Measurements from ENCODE around the gene KIF1B. TPM values are rescaled to one million over a fixed set of nuclear protein-coding genes. Genes with fewer than 3 reads are reported as not detected.
"Not testable (repeated sequence)": the region's sequence is repeated elsewhere in the genome, so short reads cannot be mapped to it uniquely, and the experiment has no call there.

KIF1B gene
- total RNA-seq, 8 experiments from 2014 or later = 17.4 to 179 (median 157) TPM

- H3K27ac ChIP-seq = no peak overlapping the region
- no peaks in the 10 kb centered on the region for H3K4me1 ChIP-seq (replicated peaks in 1 of 2)
- ATAC-seq (replicated peaks in 6 of 8) = no peak
- WGBS, 10 experiments = 73 to 100% (median 97%) methylated on average over 2 to 4 of the region's 4 CpGs; no CpG with 5 or more reads in 3 of the 10 experiments
- no peak overlapping the region for H3K4me3 ChIP-seq
- in situ Hi-C loops (cut with MboI; ENCODE audit: low pct_unique_long_range_greater_than_20kb in 2 of 9, low sequenced_read_pairs in 9 of 9, unreplicated experiment in 9 of 9) = no loop called here
These were observed 9.8 kb upstream of the KIF1B start for GRCh38 chr1:10200620-10201019.

- in situ Hi-C loops (cut with MboI; ENCODE audit: low pct_unique_long_range_greater_than_20kb in 2 of 9, low sequenced_read_pairs in 9 of 9, unreplicated experiment in 9 of 9) = no loop called here
- peak in 3 of 8 experiments; percentile 23 to 42 (median 27) for ATAC-seq (replicated peaks in 6 of 8)
- 50 to 93% (median 74%) methylated on average over 1 to 7 of the region's 7 CpGs; no CpG with 5 or more reads in 5 of the 10 experiments for WGBS, 10 experiments
- Histone ChIP-seq H3K27ac (no peak overlapping the region), H3K4me3 (no peak overlapping the region), H3K4me1 (replicated peaks in 1 of 2) (peaks cover 2% of the 10 kb centered on the region in 2 donors)
These were observed 6.2 kb upstream of the KIF1B start for GRCh38 chr1:10204003-10204642.

GRCh38 chr1:10205206-10205605 is 5.2 kb upstream of the KIF1B start:
- ATAC-seq (replicated peaks in 6 of 8); H3K27ac ChIP-seq; in situ Hi-C loops (cut with MboI; ENCODE audit: low pct_unique_long_range_greater_than_20kb in 2 of 9, low sequenced_read_pairs in 9 of 9, unreplicated experiment in 9 of 9); H3K4me1 ChIP-seq (replicated peaks in 1 of 2); H3K4me3 ChIP-seq: not testable (repeated sequence)
- 74 to 100% (median 86%) methylated on average over 2 to 14 of the region's 14 CpGs; no CpG with 5 or more reads in 2 of the 10 experiments for WGBS, 10 experiments

DNA sequence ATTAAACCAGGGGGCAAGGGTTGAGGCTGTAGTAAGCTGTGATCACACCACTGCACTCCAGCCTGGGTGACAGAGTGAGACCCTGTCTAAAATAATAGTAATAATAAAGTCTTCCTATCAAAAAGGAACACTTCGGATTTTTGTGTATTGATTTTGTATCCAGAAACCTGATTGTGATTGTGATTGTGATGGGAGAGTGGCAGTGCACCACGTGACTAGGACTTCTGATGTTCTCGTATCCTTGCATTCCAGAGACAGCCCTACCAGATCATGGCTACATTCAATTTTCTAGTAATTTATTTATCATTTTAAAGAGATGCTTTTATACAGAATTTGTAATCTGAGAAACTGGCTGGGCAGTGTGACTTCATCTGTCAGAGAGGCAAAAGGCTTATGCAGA is 2.6 kb upstream of the KIF1B start:
- Histone ChIP-seq H3K27ac (no peak overlapping the region), H3K4me3 (no peak overlapping the region), H3K4me1 (replicated peaks in 1 of 2) (peaks cover 5 to 9% of the 10 kb centered on the region in 2 donors)
- in situ Hi-C loops (cut with MboI; ENCODE audit: low pct_unique_long_range_greater_than_20kb in 2 of 9, low sequenced_read_pairs in 9 of 9, unreplicated experiment in 9 of 9) = no loop called here
- no peak for ATAC-seq (replicated peaks in 6 of 8)
- WGBS, 10 experiments = 57 to 100% (median 83%) methylated on average over 1 to 3 of the region's 3 CpGs; no CpG with 5 or more reads in 3 of the 10 experiments

DNA sequence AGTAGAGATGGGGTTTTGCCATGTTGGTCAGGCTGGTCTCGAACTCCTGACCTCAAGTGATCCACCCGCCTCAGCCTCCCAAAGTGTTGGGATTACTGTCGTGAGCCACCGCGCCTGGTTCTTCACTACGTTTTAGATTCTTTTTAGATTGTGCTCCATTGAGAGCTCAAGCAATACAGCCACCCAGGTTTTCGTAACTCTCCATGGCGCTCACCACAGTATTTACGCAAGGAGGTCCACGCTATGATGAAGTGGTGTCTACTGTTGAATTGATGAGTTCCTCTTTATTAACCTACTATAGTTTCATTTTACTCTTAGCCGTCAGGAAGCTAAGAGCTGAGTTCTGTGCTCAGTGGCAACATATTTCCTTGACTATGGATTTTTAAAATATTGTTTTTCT is 1.8 kb upstream of the KIF1B start:
- WGBS, 10 experiments = 80 to 100% (median 96%) methylated on average over 1 to 11 of the region's 11 CpGs; no CpG with 5 or more reads in 1 of the 10 experiments
- H3K4me3 ChIP-seq = no peak overlapping the region
- in situ Hi-C loops (cut with MboI; ENCODE audit: low pct_unique_long_range_greater_than_20kb in 2 of 9, low sequenced_read_pairs in 9 of 9, unreplicated experiment in 9 of 9) = no loop called here
- peaks cover 7 to 16% of the 10 kb centered on the region in 2 donors for H3K4me1 ChIP-seq (replicated peaks in 1 of 2)
- H3K27ac ChIP-seq = no peak overlapping the region
- ATAC-seq (replicated peaks in 6 of 8) = no peak

- 0 to 40% (median 8%) methylated on average over 1 to 6 of the region's 8 CpGs for WGBS, 10 experiments
These were observed 823 bp upstream of the KIF1B start for GRCh38 chr1:10209590-10209904.

GRCh38 chr1:10210841-10211804 is 753 bp downstream of the KIF1B start:
- peak overlapping the region; percentile 92 to 97 for H3K27ac ChIP-seq
- ATAC-seq (replicated peaks in 6 of 8) = peak; percentile 2 to 33 (median 6)
- WGBS, 10 experiments = 0 to 3% (median 0%) methylated on average over 1 to 7 of the region's 69 CpGs; no CpG with 5 or more reads in 3 of the 10 experiments
- peak overlapping the region; percentile 55 to 96 (median 72) for H3K4me3 ChIP-seq
- in situ Hi-C loops (cut with MboI; ENCODE audit: low pct_unique_long_range_greater_than_20kb in 2 of 9, low sequenced_read_pairs in 9 of 9, unreplicated experiment in 9 of 9) = no loop called here
- H3K4me1 ChIP-seq (replicated peaks in 1 of 2) = peaks cover 15 to 19% of the 10 kb centered on the region in 2 donors

More at GRCh38 chr1:10209590-10209904, 823 bp upstream of the KIF1B start:
- H3K4me3 ChIP-seq = peak overlapping the region; percentile 55 to 96 (median 72)
- no peak for ATAC-seq (replicated peaks in 6 of 8)
- H3K27ac ChIP-seq = peak overlapping the region; percentile 93 to 97
- in situ Hi-C loops (cut with MboI; ENCODE audit: low pct_unique_long_range_greater_than_20kb in 2 of 9, low sequenced_read_pairs in 9 of 9, unreplicated experiment in 9 of 9) = no loop called here
- H3K4me1 ChIP-seq (replicated peaks in 1 of 2) = peaks cover 13 to 19% of the 10 kb centered on the region in 2 donors

- WGBS, 10 experiments = 0 to 8% (median 3%) methylated on average over 2 to 11 of the region's 11 CpGs
- ATAC-seq (replicated peaks in 6 of 8) = peak in 2 of 8 experiments; percentile 1 to 2
- in situ Hi-C loops (cut with MboI; ENCODE audit: low pct_unique_long_range_greater_than_20kb in 2 of 9, low sequenced_read_pairs in 9 of 9, unreplicated experiment in 9 of 9) = no loop called here
- Histone ChIP-seq H3K27ac (peak overlapping the region; percentile 92 to 97), H3K4me3 (peak overlapping the region; percentile 55 to 96 (median 72)), H3K4me1 (replicated peaks in 1 of 2) (peaks cover 17 to 19% of the 10 kb centered on the region in 2 donors)
These were observed 1.5 kb downstream of the KIF1B start for GRCh38 chr1:10211805-10212410.

DNA sequence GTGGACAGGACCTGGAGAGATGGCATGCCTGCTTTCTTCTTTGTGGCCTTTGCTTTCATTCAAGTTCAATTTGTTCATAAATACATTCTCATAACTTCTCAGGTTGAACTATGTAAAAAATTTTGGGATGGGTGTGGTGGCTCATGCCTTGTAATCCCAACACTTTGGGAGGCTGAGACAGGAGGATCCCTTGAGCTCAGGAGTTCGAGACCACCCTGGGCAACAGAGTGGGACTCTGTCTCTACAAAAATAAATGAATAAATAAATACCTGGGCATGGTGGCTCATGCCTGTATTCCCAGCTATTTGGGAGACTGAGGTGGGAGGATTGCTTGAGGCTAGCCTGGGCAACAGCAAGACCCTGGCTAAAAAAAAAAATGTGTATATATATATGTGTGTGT is 2.1 kb downstream of the KIF1B start:
- 67 to 86% (median 78%) methylated on average over 1 of the region's 1 CpG; no CpG with 5 or more reads in 6 of the 10 experiments for WGBS, 10 experiments
- peaks cover 17 to 19% of the 10 kb centered on the region in 2 donors for H3K4me1 ChIP-seq (replicated peaks in 1 of 2)
- in situ Hi-C loops (cut with MboI; ENCODE audit: low pct_unique_long_range_greater_than_20kb in 2 of 9, low sequenced_read_pairs in 9 of 9, unreplicated experiment in 9 of 9) = no loop called here
- peak overlapping the region; percentile 55 to 96 (median 72) for H3K4me3 ChIP-seq
- ATAC-seq (replicated peaks in 6 of 8) = no peak
- H3K27ac ChIP-seq = peak overlapping the region in 1 of 2 donors; percentile 92

DNA sequence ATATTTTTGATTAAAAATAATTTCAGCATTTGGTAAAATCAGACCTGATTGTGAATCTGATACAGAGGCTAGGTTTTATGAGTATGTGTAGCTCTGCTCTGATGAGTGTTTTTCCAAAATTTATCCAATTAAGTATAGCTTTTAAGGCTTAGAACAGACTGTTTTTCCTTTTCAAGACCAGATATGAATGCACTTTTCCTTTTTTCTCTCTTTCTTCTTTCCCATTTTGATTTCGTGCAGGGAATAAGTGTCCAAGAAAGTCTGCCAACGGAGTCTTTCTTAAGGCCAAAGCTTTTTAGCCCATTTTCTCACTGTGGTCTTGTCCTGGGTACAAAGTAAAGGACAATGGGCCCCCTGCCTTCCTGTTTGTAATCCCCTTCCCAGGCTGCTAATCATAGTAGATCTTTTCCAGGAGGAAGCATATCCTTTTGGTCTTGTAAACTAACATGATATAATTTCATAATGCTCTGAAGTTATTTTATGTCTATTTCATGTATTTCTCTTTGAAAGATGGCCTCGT is 2.9 kb downstream of the KIF1B start:
- Histone ChIP-seq H3K27ac (no peak overlapping the region), H3K4me3 (peak overlapping the region in 4 of 5 donors; percentile 4 to 72 (median 31)), H3K4me1 (replicated peaks in 1 of 2) (peaks cover 22% of the 10 kb centered on the region in 2 donors)
- ATAC-seq (replicated peaks in 6 of 8) = no peak
- in situ Hi-C loops (cut with MboI; ENCODE audit: low pct_unique_long_range_greater_than_20kb in 2 of 9, low sequenced_read_pairs in 9 of 9, unreplicated experiment in 9 of 9) = no loop called here
- WGBS, 10 experiments = 17 to 60% (median 38%) methylated on average over 1 to 3 of the region's 3 CpGs

- no peak overlapping the region for H3K4me3 ChIP-seq
- WGBS, 10 experiments = 51 to 98% (median 87%) methylated on average over 3 to 7 of the region's 7 CpGs
- ATAC-seq (replicated peaks in 6 of 8) = no peak
- in situ Hi-C loops (cut with MboI; ENCODE audit: low pct_unique_long_range_greater_than_20kb in 2 of 9, low sequenced_read_pairs in 9 of 9, unreplicated experiment in 9 of 9) = no loop called here
- H3K27ac ChIP-seq = no peak overlapping the region
- H3K4me1 ChIP-seq (replicated peaks in 1 of 2) = peaks cover 16 to 20% of the 10 kb centered on the region in 2 donors
These were observed 5.8 kb downstream of the KIF1B start for GRCh38 chr1:10216090-10216749.

- in situ Hi-C loops (cut with MboI; ENCODE audit: low pct_unique_long_range_greater_than_20kb in 2 of 9, low sequenced_read_pairs in 9 of 9, unreplicated experiment in 9 of 9) = no loop called here
- 30 to 86% (median 67%) methylated on average over 1 to 5 of the region's 5 CpGs for WGBS, 10 experiments
- Histone ChIP-seq H3K27ac (peak overlapping the region in 1 of 2 donors; percentile 14), H3K4me3 (no peak overlapping the region), H3K4me1 (replicated peaks in 1 of 2) (peaks cover 13 to 20% of the 10 kb centered on the region in 2 donors)
- peak in 7 of 8 experiments; percentile 24 to 95 (median 43) for ATAC-seq (replicated peaks in 6 of 8)
These were observed 7.5 kb downstream of the KIF1B start for GRCh38 chr1:10217748-10218441.

Measured in motor neuron (in vitro differentiated cells).